ENCODE measurements around the gene ATXN7L3B.

- TF ChIP-seq, protein P1, sequence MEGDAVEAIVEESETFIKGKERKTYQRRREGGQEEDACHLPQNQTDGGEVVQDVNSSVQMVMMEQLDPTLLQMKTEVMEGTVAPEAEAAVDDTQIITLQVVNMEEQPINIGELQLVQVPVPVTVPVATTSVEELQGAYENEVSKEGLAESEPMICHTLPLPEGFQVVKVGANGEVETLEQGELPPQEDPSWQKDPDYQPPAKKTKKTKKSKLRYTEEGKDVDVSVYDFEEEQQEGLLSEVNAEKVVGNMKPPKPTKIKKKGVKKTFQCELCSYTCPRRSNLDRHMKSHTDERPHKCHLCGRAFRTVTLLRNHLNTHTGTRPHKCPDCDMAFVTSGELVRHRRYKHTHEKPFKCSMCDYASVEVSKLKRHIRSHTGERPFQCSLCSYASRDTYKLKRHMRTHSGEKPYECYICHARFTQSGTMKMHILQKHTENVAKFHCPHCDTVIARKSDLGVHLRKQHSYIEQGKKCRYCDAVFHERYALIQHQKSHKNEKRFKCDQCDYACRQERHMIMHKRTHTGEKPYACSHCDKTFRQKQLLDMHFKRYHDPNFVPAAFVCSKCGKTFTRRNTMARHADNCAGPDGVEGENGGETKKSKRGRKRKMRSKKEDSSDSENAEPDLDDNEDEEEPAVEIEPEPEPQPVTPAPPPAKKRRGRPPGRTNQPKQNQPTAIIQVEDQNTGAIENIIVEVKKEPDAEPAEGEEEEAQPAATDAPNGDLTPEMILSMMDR (IDR thresholded peaks at IDR 0.05; ENCODE audit: extremely low read depth in 1 of 2, insufficient read depth in 1 of 2, low read depth in 1 of 2, low read length in 2 of 2): no peak
- TF ChIP-seq EZH2 (IDR thresholded peaks at IDR 0.05; ENCODE audit: borderline replicate concordance, low read depth, low read length, severe bottlenecking) (no peak), POLR2A (IDR thresholded peaks at IDR 0.05; ENCODE audit: low read depth, low read length) (no peak), POLR2AphosphoS5 (IDR thresholded peaks at IDR 0.05; ENCODE audit: insufficient read depth, low read depth, low read length) (no peak), MYC (IDR thresholded peaks at IDR 0.05; ENCODE audit: low read depth, low read length) (no peak), JUN (IDR thresholded peaks at IDR 0.05; ENCODE audit: borderline replicate concordance, insufficient read depth, insufficient read length, low read depth) (no peak), FOS (IDR thresholded peaks at IDR 0.05; ENCODE audit: borderline replicate concordance, insufficient read depth, low read length) (no peak)
- TF ChIP-seq, protein P2, sequence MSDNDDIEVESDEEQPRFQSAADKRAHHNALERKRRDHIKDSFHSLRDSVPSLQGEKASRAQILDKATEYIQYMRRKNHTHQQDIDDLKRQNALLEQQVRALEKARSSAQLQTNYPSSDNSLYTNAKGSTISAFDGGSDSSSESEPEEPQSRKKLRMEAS (IDR thresholded peaks at IDR 0.05; ENCODE audit: insufficient read depth, insufficient read length): no peak
These were observed 42.3 kb downstream of the ATXN7L3B start for GRCh38 chr12:74579981-74580380.

All from endothelial cell of umbilical vein (primary cell).